ENCODE measurements around the gene ZPR1. TPM values are rescaled to one million over a fixed set of nuclear protein-coding genes. Genes with fewer than 3 reads are reported as not detected.

The ZPR1 gene
- total and polyA plus RNA-seq, 10 donors: 16.2 to 47.6 (median 23.4) TPM

Other genes starting within 250 kb of the ZPR1 start
- 10 to 100 TPM; 15.5 to 19.7 (median 16.3) TPM for gene BUD13, start 15.0 kb downstream of the ZPR1 start, total RNA-seq
- gene BUD13, start 15.0 kb downstream of the ZPR1 start, polyA plus RNA-seq: 10 to 100 TPM; 12.3 to 20.3 (median 16.4) TPM
- gene APOA5, start 3.9 kb upstream of the ZPR1 start, total RNA-seq: not detected
- not detected for gene APOA5, start 3.9 kb upstream of the ZPR1 start, polyA plus RNA-seq
- gene APOA4, start 35.3 kb upstream of the ZPR1 start, total RNA-seq: not detected
- gene APOA4, start 35.3 kb upstream of the ZPR1 start, polyA plus RNA-seq: under 1 TPM in 2 of 3 donors, not detected in 1; 0.05 to 0.16 TPM
- gene APOC3, start 41.9 kb upstream of the ZPR1 start, total RNA-seq: not detected
- gene APOC3, start 41.9 kb upstream of the ZPR1 start, polyA plus RNA-seq: under 1 TPM in 1 of 3 donors, not detected in 2; 0.70 TPM
- gene APOA1, start 49.6 kb upstream of the ZPR1 start, total RNA-seq: 1 to 10 TPM in 3 of 7 donors, under 1 TPM in 2, not detected in 2; 0.44 to 2.2 (median 1.1) TPM
- gene APOA1, start 49.6 kb upstream of the ZPR1 start, polyA plus RNA-seq: 1 to 10 TPM; 1.4 to 3.3 (median 1.9) TPM

Measured in spleen (tissue), 10 donors.